ENCODE measurements around the gene XYLT1.

XYLT1 gene

GRCh38 chr16:17273142-17273561, 197.6 kb downstream of the XYLT1 start:
- peaks cover 20% of the 10 kb centered on the region for H3K4me1 ChIP-seq (ENCODE audit: control insufficient read depth, insufficient read depth, low read length, unreplicated experiment)
- peaks cover 18% of the 10 kb centered on the region for H3K79me2 ChIP-seq (ENCODE audit: control insufficient read depth, insufficient read depth, low read length, unreplicated experiment)
- no peaks in the 10 kb centered on the region for H3K27me3 ChIP-seq (ENCODE audit: insufficient read depth, low read length)
- no peak overlapping the region for H2AFZ ChIP-seq (ENCODE audit: low read length, unreplicated experiment)
- H3K27ac ChIP-seq (ENCODE audit: low read depth, low read length): peak overlapping the region; percentile 39
- H3K4me3 ChIP-seq (ENCODE audit: low read depth, low read length): no peak overlapping the region
- H3K36me3 ChIP-seq (ENCODE audit: insufficient read depth, low read length): no peaks in the 10 kb centered on the region

DNA sequence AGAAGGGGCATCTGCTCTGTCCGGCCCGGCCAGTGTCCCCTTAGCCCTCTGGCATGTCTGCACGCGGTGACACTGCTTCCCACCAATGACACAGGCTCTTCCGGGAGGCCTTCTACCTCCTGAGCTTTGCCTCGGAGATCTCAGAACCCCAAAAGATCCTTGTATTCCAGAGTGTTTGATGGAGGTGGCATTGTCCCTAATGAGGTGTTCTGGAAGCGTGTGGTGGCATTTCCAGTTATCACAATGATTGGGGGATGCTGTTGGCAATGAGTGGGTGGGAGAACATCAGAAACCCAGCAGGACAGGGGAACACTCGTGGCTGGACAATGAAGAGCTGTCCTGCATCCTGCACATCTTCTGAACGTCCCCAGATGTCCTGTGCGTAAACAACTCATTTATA, 198.0 kb downstream of the XYLT1 start:
- H3K27me3 ChIP-seq (ENCODE audit: insufficient read depth, low read length): no peaks in the 10 kb centered on the region
- H2AFZ ChIP-seq (ENCODE audit: low read length, unreplicated experiment): no peak overlapping the region
- no peak overlapping the region for H3K4me3 ChIP-seq (ENCODE audit: low read depth, low read length)
- H3K4me1 ChIP-seq (ENCODE audit: control insufficient read depth, insufficient read depth, low read length, unreplicated experiment): peaks cover 20% of the 10 kb centered on the region
- H3K79me2 ChIP-seq (ENCODE audit: control insufficient read depth, insufficient read depth, low read length, unreplicated experiment): peaks cover 18% of the 10 kb centered on the region
- H3K36me3 ChIP-seq (ENCODE audit: insufficient read depth, low read length): no peaks in the 10 kb centered on the region
- H3K27ac ChIP-seq (ENCODE audit: low read depth, low read length): peak overlapping the region; percentile 39

DNA sequence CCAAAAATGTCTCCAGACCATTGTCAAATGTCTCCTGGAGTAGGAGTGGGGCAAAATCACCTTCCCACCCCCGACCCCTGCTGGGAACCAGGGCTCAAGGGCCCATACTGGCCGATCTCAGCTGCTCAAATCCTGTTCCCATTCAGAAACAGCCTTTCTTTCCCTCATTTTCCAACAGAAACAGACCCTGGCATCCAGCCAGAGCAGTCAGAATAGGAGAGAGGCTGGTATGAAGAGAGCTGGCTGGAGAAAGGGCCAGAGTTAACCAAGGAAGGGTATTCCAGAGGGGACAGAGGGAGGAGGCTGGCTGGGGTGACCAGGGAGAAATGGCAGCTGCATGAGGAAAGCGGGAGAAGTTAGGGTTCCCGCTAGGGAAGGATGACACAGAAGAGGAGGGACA, 199.1 kb downstream of the XYLT1 start:
- H2AFZ ChIP-seq (ENCODE audit: low read length, unreplicated experiment): no peak overlapping the region
- no peak overlapping the region for H3K4me3 ChIP-seq (ENCODE audit: low read depth, low read length)
- no peaks in the 10 kb centered on the region for H3K36me3 ChIP-seq (ENCODE audit: insufficient read depth, low read length)
- peaks cover 20% of the 10 kb centered on the region for H3K4me1 ChIP-seq (ENCODE audit: control insufficient read depth, insufficient read depth, low read length, unreplicated experiment)
- H3K79me2 ChIP-seq (ENCODE audit: control insufficient read depth, insufficient read depth, low read length, unreplicated experiment): peaks cover 18% of the 10 kb centered on the region
- no peak overlapping the region for H3K27ac ChIP-seq (ENCODE audit: low read depth, low read length)
- H3K27me3 ChIP-seq (ENCODE audit: insufficient read depth, low read length): no peaks in the 10 kb centered on the region

DNA sequence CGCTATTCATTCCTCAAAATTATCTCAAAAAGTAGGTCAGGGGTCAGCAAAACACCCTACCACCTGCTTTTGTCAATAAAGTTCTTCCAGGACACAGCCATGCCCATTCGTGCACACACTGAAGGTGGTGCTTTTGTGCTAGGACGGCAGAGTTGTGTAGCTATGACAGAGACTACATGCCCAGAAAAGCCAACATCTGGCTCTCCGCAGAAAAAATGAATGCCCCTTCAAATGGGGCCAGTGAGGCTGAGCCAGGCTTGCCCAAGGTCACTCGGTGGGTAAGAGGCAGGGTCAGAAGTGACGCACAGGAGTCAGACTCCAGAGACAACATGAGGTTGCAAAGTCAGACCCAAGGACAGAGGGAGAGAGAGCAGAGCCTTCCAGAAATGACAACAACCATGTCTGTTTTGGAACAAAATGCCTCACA, 200.1 kb downstream of the XYLT1 start:
- Histone ChIP-seq H3K4me3 (ENCODE audit: low read depth, low read length) (no peak overlapping the region), H3K79me2 (ENCODE audit: control insufficient read depth, insufficient read depth, low read length, unreplicated experiment) (peaks cover 18% of the 10 kb centered on the region), H3K27me3 (ENCODE audit: insufficient read depth, low read length) (no peaks in the 10 kb centered on the region), H3K27ac (ENCODE audit: low read depth, low read length) (no peak overlapping the region), H2AFZ (ENCODE audit: low read length, unreplicated experiment) (no peak overlapping the region), H3K36me3 (ENCODE audit: insufficient read depth, low read length) (no peaks in the 10 kb centered on the region), H3K4me1 (ENCODE audit: control insufficient read depth, insufficient read depth, low read length, unreplicated experiment) (peaks cover 19% of the 10 kb centered on the region)

DNA sequence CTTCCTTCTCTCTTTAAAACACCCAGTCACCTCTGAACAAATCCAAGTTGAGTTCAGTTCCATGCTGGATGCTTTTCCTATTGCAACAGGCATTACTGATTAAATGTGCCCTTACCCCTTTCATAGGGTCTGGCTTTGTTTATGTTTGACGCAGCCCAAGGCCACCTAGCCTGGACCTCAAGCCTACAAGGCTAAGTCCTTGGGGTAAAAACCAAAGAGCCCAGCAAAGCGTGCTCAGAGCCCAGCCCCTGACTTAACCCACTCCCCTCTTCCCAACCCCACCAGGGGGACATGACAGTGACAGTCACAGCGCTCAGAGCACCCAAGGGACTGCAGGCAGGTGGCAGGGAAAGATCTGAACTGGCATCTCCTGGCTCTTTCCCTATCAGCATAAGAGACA, 200.6 kb downstream of the XYLT1 start:
- peaks cover 13% of the 10 kb centered on the region for H3K4me1 ChIP-seq (ENCODE audit: control insufficient read depth, insufficient read depth, low read length, unreplicated experiment)
- H3K79me2 ChIP-seq (ENCODE audit: control insufficient read depth, insufficient read depth, low read length, unreplicated experiment): peaks cover 18% of the 10 kb centered on the region
- H3K27ac ChIP-seq (ENCODE audit: low read depth, low read length): no peak overlapping the region

DNA sequence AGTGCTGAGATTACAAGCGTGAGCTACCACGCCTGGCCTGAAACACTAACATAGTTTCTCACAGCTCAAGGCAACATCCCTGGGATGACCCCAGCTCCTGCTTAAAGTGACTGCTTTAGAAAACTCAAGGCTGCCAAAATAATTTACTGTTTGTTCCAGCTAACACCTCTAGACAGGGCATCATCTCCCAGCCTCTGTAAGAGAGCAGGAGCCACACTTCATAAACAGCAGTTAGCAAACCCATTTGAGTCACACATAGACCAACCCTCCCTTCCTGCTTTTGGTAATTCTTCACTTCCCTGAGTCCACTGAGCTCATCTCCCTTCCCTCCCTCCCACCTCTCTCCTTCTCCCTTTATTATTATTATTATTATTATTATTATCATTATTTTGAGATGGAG, 201.3 kb downstream of the XYLT1 start:
- Histone ChIP-seq H3K4me1 (ENCODE audit: control insufficient read depth, insufficient read depth, low read length, unreplicated experiment) (peaks cover 12% of the 10 kb centered on the region), H3K4me3 (ENCODE audit: low read depth, low read length) (no peak overlapping the region), H3K79me2 (ENCODE audit: control insufficient read depth, insufficient read depth, low read length, unreplicated experiment) (peaks cover 18% of the 10 kb centered on the region), H3K36me3 (ENCODE audit: insufficient read depth, low read length) (no peaks in the 10 kb centered on the region), H2AFZ (ENCODE audit: low read length, unreplicated experiment) (no peak overlapping the region), H3K27me3 (ENCODE audit: insufficient read depth, low read length) (no peaks in the 10 kb centered on the region), H3K27ac (ENCODE audit: low read depth, low read length) (no peak overlapping the region)

More for the DNA sequence above, 200.6 kb downstream of the XYLT1 start:
- no peak overlapping the region for H2AFZ ChIP-seq (ENCODE audit: low read length, unreplicated experiment)
- H3K4me3 ChIP-seq (ENCODE audit: low read depth, low read length): no peak overlapping the region
- H3K27me3 ChIP-seq (ENCODE audit: insufficient read depth, low read length): no peaks in the 10 kb centered on the region
- H3K36me3 ChIP-seq (ENCODE audit: insufficient read depth, low read length): no peaks in the 10 kb centered on the region

GRCh38 chr16:17266608-17267313, 204.0 kb downstream of the XYLT1 start:
- H3K4me3 ChIP-seq (ENCODE audit: low read depth, low read length): no peak overlapping the region
- H3K79me2 ChIP-seq (ENCODE audit: control insufficient read depth, insufficient read depth, low read length, unreplicated experiment): peaks cover 10% of the 10 kb centered on the region
- H3K27me3 ChIP-seq (ENCODE audit: insufficient read depth, low read length): no peaks in the 10 kb centered on the region
- H2AFZ ChIP-seq (ENCODE audit: low read length, unreplicated experiment): no peak overlapping the region
- no peaks in the 10 kb centered on the region for H3K4me1 ChIP-seq (ENCODE audit: control insufficient read depth, insufficient read depth, low read length, unreplicated experiment)
- H3K36me3 ChIP-seq (ENCODE audit: insufficient read depth, low read length): no peaks in the 10 kb centered on the region
- no peak overlapping the region for H3K27ac ChIP-seq (ENCODE audit: low read depth, low read length)

- Histone ChIP-seq H3K36me3 (ENCODE audit: insufficient read depth, low read length) (no peaks in the 10 kb centered on the region), H2AFZ (ENCODE audit: low read length, unreplicated experiment) (no peak overlapping the region), H3K4me3 (ENCODE audit: low read depth, low read length) (no peak overlapping the region), H3K79me2 (ENCODE audit: control insufficient read depth, insufficient read depth, low read length, unreplicated experiment) (peaks cover 4% of the 10 kb centered on the region), H3K4me1 (ENCODE audit: control insufficient read depth, insufficient read depth, low read length, unreplicated experiment) (no peaks in the 10 kb centered on the region), H3K27me3 (ENCODE audit: insufficient read depth, low read length) (no peaks in the 10 kb centered on the region), H3K27ac (ENCODE audit: low read depth, low read length) (no peak overlapping the region)
These were observed 205.6 kb downstream of the XYLT1 start for GRCh38 chr16:17265154-17265553.

DNA sequence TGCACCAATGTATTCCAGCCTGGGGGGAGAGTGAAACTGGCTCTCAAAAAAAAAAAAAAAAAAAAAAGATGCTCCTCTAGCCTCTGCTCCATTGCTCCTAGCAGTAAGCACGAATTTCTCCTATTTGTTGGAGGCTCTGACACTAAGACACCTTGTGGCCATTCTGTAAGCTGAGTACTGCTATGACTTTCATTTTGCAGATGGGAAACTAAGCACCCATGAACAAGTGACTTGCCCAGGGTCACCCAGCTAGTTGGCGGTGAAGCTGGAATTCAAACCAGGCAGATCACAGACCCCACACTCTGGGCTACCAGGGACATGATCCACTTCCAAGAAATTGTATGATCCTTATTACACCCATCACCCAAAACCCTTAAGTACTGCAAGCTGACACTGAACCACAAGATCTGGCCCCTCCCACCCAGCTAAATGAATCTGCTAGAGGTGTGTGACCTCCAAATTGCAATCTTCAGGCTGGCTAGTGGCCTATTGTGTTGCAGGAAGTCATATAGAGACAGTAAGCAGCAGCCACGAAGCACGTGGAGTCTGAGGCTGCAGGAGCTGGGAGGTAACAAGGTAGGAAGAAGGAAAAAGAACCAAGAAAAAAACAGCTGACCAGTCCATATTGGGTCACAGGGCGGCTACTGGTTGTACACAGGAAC, 209.4 kb downstream of the XYLT1 start:
- Histone ChIP-seq H3K79me2 (ENCODE audit: control insufficient read depth, insufficient read depth, low read length, unreplicated experiment) (peaks cover 4% of the 10 kb centered on the region), H3K27ac (ENCODE audit: low read depth, low read length) (no peak overlapping the region), H3K27me3 (ENCODE audit: insufficient read depth, low read length) (no peaks in the 10 kb centered on the region)

DNA sequence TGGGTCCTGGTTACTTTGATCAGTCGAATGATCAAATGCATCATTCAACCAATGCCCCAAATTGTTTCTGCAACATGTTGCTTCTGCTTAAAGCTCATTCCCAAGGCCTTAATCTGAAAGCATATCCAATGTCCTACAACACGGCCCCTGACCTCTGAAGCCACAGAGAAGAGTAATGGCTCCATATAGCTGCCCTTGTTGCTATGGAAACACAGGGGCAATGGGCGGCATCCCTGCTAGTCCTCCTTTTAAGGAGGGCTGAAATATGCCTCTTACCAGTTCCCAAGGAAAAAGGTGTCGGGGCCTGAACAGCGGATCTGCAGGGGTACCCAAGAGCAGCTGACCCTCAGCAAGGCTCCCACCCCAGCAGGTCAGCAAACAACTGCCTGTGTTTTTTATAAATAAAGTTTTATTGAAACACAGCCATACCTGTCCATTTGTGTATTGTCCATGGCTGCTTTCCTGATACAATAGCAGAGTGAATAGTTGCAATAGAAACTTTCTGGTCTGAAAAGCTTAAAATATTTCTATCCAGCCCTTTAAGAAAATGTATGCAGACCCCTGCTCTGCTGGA, 210.4 kb downstream of the XYLT1 start:
- Histone ChIP-seq H3K27me3 (ENCODE audit: insufficient read depth, low read length) (no peaks in the 10 kb centered on the region), H3K27ac (ENCODE audit: low read depth, low read length) (no peak overlapping the region), H3K4me3 (ENCODE audit: low read depth, low read length) (no peak overlapping the region), H3K36me3 (ENCODE audit: insufficient read depth, low read length) (no peaks in the 10 kb centered on the region), H3K79me2 (ENCODE audit: control insufficient read depth, insufficient read depth, low read length, unreplicated experiment) (peaks cover 4% of the 10 kb centered on the region), H2AFZ (ENCODE audit: low read length, unreplicated experiment) (no peak overlapping the region), H3K4me1 (ENCODE audit: control insufficient read depth, insufficient read depth, low read length, unreplicated experiment) (no peaks in the 10 kb centered on the region)

More for the DNA sequence above, 209.4 kb downstream of the XYLT1 start:
- H3K4me1 ChIP-seq (ENCODE audit: control insufficient read depth, insufficient read depth, low read length, unreplicated experiment): no peaks in the 10 kb centered on the region
- no peaks in the 10 kb centered on the region for H3K36me3 ChIP-seq (ENCODE audit: insufficient read depth, low read length)
- no peak overlapping the region for H2AFZ ChIP-seq (ENCODE audit: low read length, unreplicated experiment)
- no peak overlapping the region for H3K4me3 ChIP-seq (ENCODE audit: low read depth, low read length)

Measured in ACC112 (cell line).